Measurements from ENCODE around the gene FLT3.

GRCh38 chr13:28052945-28053344, 47.4 kb downstream of the FLT3 start:
- TF ChIP-seq NFIC (IDR thresholded peaks at IDR 0.05) (no peak), ZKSCAN1 (IDR thresholded peaks at IDR 0.05; ENCODE audit: low read depth, low read length) (no peak), HBP1 (CRISPR knock-in tag; IDR thresholded peaks at IDR 0.05) (no peak), ZNF431 (CRISPR knock-in tag; IDR thresholded peaks at IDR 0.05) (no peak), GATAD2B (IDR thresholded peaks at IDR 0.05; ENCODE audit: borderline replicate concordance) (no peak), ZNF707 (CRISPR knock-in tag; conservative IDR thresholded peaks at IDR 0.05) (no peak)

All from K562 (cell line).